Heart left ventricle (tissue), 13 donors: ENCODE results near the gene CAMKK2.

Experiments used
- POLR2A ChIP-seq, 2 donors: fragments of 450-650 bp; IDR thresholded peaks; one replicate each; pipeline ENCODE4 v1.6.1; 2017; ENCODE audit warnings: antibody characterized with exemption in 2 of 2, mild to moderate bottlenecking in 2 of 2, moderate library complexity in 2 of 2
- TF ChIP-seq, protein P1 (sequence below), 12 donors: fragments of 200-600 bp; sonication (generic) in 4 of 12; IDR thresholded peaks; one replicate each; pipeline versions ENCODE4 v1.5.0 to v1.8.0; 2018 to 2022; ENCODE audit warnings: antibody characterized with exemption in 12 of 12, mild to moderate bottlenecking in 5 of 12
- donor health status: ischemic (EF 13 %, LVEDD 7.1; RV severe dilation, severe dysfunction).
- donor health status: DM: no; HTN: yes; CAD: no.
- donor health status: DM: no; HTN: no; CAD: no.
- donor health status: ischemic (EF 25% LVEDD 6.9; RV normal size, moderate dysfunction).
- donor health status: ischemic (EF 25% LVEDD 5.7; RV mildly dilated, moderate dysfunction).
- donor health status: ischemic (EF 35%, LVEDD 5.7; RV mildly dilated, moderate dysfunction).
- donor health status: nonischemic (EF 11% LVEDD 7.7; RV severe dilation, severe dysfunction).
- donor health status: DM: yes; HTN: yes; CAD: no.
- donor health status: PGD.
- donor health status: ischemic (EF 29% LVEDD 5.4; RV normal size, mild dysfunction).
- donor health status: nonischemic (EF 23%, LVEDD 6.1; RV moderate dilation, normal function).

DNA sequence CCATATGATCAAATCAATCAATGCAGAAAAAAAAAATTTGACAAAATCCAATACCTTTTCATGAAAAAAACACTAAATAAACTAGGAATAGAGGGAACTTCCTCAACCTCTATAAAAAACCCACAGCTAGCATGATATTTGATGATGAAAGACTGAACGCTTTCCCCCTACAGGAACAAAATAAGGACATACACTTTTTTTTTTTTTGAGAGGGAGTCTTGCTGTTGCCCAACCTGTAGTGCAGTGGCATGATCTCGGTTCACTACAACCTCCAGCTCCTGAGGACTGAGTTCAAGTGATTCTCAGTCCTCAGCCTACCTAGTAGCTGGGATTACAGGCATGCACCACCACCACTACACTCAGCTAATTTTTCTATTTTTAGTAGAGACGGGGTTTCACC lies 17.9 kb upstream of the CAMKK2 start:
- TF ChIP-seq POLR2A (IDR thresholded peaks at IDR 0.05), result no peak
- TF ChIP-seq, protein P1, sequence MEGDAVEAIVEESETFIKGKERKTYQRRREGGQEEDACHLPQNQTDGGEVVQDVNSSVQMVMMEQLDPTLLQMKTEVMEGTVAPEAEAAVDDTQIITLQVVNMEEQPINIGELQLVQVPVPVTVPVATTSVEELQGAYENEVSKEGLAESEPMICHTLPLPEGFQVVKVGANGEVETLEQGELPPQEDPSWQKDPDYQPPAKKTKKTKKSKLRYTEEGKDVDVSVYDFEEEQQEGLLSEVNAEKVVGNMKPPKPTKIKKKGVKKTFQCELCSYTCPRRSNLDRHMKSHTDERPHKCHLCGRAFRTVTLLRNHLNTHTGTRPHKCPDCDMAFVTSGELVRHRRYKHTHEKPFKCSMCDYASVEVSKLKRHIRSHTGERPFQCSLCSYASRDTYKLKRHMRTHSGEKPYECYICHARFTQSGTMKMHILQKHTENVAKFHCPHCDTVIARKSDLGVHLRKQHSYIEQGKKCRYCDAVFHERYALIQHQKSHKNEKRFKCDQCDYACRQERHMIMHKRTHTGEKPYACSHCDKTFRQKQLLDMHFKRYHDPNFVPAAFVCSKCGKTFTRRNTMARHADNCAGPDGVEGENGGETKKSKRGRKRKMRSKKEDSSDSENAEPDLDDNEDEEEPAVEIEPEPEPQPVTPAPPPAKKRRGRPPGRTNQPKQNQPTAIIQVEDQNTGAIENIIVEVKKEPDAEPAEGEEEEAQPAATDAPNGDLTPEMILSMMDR (IDR thresholded peaks at IDR 0.05), result no peak
